Measurements from ENCODE around the gene BPI.

DNA sequence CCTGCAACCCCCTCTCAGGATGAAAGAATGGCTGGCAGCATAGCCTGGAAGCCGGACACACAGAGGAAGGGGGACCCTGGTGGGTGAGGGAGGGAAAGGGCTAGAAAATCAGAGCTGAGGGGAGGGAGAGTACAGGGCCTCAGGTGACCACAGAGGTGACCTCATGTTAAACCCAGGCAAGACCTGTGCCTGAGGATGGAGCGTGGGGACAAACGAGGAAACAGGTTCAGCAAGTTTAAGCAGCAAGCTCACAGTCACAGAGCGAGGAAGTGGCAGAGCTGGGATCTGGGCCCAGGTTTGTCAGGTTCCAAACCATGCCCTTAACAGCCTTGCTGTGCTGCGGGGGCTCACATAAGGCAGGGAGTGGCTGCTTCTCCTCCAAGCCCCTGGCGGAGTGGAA lies 4.0 kb upstream of the BPI start:
- TF ChIP-seq CTCF (IDR thresholded peaks at IDR 0.05) (no peak), EZH2 (IDR thresholded peaks at IDR 0.05) (no peak)
